ENCODE measurements around the gene TOX3.

Gene TOX3

GRCh38 chr16:52398491-52398960 is 148.4 kb downstream of the TOX3 start:
- no peak for DNase-seq

- no peak for DNase-seq
These were observed 148.9 kb downstream of the TOX3 start for GRCh38 chr16:52398021-52398420.

GRCh38 chr16:52393448-52393847 is 153.5 kb downstream of the TOX3 start:
- no peak for DNase-seq

GRCh38 chr16:52389045-52389444 is 157.9 kb downstream of the TOX3 start:
- DNase-seq: no peak

All from hypothalamus (tissue), 51 donors.